Measurements from ENCODE around the gene TCF7L2.

DNA sequence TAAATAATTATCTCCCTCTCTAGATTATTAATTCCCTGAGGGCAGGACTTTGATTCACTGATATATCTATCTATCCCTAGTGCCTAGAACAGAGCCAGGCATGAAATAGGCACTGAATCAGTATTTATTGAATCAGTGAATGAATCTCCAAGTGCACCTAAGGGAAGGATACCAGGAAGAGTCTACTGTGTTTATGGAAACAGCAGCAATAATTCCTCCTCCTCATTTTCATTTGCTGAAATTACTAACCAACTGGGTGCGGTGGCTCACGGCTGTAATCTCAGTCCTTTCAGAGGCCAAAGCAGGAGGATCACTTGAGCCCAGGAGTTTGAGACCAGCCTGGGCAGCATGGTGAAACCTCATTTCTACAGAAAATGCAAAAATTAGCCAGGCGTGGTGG is 161.2 kb downstream of the TCF7L2 start:
- TF ChIP-seq, protein P1, sequence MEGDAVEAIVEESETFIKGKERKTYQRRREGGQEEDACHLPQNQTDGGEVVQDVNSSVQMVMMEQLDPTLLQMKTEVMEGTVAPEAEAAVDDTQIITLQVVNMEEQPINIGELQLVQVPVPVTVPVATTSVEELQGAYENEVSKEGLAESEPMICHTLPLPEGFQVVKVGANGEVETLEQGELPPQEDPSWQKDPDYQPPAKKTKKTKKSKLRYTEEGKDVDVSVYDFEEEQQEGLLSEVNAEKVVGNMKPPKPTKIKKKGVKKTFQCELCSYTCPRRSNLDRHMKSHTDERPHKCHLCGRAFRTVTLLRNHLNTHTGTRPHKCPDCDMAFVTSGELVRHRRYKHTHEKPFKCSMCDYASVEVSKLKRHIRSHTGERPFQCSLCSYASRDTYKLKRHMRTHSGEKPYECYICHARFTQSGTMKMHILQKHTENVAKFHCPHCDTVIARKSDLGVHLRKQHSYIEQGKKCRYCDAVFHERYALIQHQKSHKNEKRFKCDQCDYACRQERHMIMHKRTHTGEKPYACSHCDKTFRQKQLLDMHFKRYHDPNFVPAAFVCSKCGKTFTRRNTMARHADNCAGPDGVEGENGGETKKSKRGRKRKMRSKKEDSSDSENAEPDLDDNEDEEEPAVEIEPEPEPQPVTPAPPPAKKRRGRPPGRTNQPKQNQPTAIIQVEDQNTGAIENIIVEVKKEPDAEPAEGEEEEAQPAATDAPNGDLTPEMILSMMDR (IDR thresholded peaks at IDR 0.05) = no peak
- no peak for TF ChIP-seq POLR2A (IDR thresholded peaks at IDR 0.05)

All from ovary (tissue), 3 donors.